Loucy (cell line): ENCODE data around the gene NOS3.

Source experiments
- H2AFZ ChIP-seq: fragments of 200-600 bp; sonication (generic); 2 replicates; pipeline ENCODE4 v1.6.0; 2016; ENCODE audit warnings: antibody characterized with exemption, mild to moderate bottlenecking, low read length, moderate library complexity
- H3F3A ChIP-seq: fragments of 200-600 bp; 2 replicates; pipeline ENCODE4 v1.6.0; 2016; ENCODE audit warnings: antibody characterized with exemption, low read depth, mild to moderate bottlenecking
- H3K27me3 ChIP-seq: fragments of 200-600 bp; sonication (generic); 2 replicates; pipeline ENCODE4 v1.6.1; 2014; ENCODE audit warnings: low read length, mild to moderate bottlenecking; ENCODE audit not compliant: insufficient read depth, poor library complexity, severe bottlenecking
- H3K36me3 ChIP-seq: fragments of 200-600 bp; sonication (generic); 2 replicates; pipeline ENCODE4 v1.6.1; 2016; ENCODE audit warnings: low read length; ENCODE audit not compliant: insufficient read depth
- H3K4me1 ChIP-seq: fragments of 200-600 bp; sonication (generic); 2 replicates; pipeline ENCODE4 v1.5.1; 2014; ENCODE audit warnings: low read length, mild to moderate bottlenecking; ENCODE audit not compliant: insufficient read depth, poor library complexity, severe bottlenecking
- H3K4me2 ChIP-seq: fragments of 200-600 bp; sonication (generic); 2 replicates; pipeline ENCODE4 v1.6.0; 2014; ENCODE audit warnings: antibody characterized with exemption, low read length, low read depth, mild to moderate bottlenecking; ENCODE audit not compliant: poor library complexity, severe bottlenecking
- H3K4me3 ChIP-seq: fragments of 200-600 bp; sonication (generic); 2 replicates; pipeline ENCODE4 v1.5.1; 2014; ENCODE audit warnings: low read length, mild to moderate bottlenecking, mixed read lengths; ENCODE audit not compliant: poor library complexity, severe bottlenecking
- H3K79me2 ChIP-seq: fragments of 200-600 bp; sonication (generic); 2 replicates; pipeline ENCODE4 v1.6.1; 2014; ENCODE audit warnings: low read length; ENCODE audit not compliant: insufficient read depth
- H3K9ac ChIP-seq: fragments of 200-600 bp; sonication (generic); 2 replicates; pipeline ENCODE4 v1.6.0; 2014; ENCODE audit warnings: mild to moderate bottlenecking, low read depth, low read length, moderate library complexity; ENCODE audit not compliant: poor library complexity, severe bottlenecking
- H3K9me2 ChIP-seq: fragments of 200-600 bp; sonication (generic); replicated peaks from 2 replicates; pipeline ENCODE4 v1.6.1; 2016; ENCODE audit warnings: low read depth, low read length, mixed read lengths
- H3K9me3 ChIP-seq: fragments of 200-600 bp; sonication (generic); 2 replicates; pipeline ENCODE4 v1.6.1; 2014; ENCODE audit warnings: mild to moderate bottlenecking, antibody characterized with exemption, low read length, low read depth; ENCODE audit not compliant: insufficient read depth
- H4K20me1 ChIP-seq: fragments of 200-600 bp; sonication (generic); 2 replicates; pipeline ENCODE4 v1.6.0; 2014; ENCODE audit warnings: antibody characterized with exemption, low read length, mild to moderate bottlenecking; ENCODE audit not compliant: insufficient read depth, poor library complexity, severe bottlenecking
- EZH2phosphoT487 ChIP-seq: fragments of 200-600 bp; IDR thresholded peaks from 2 replicates; pipeline ENCODE4 v1.6.1; 2018; ENCODE audit warnings: antibody characterized with exemption, mild to moderate bottlenecking, moderate library complexity, borderline replicate concordance
- TF ChIP-seq, protein P1 (sequence below): fragments of 200-600 bp; sonication (generic); conservative IDR thresholded peaks from 2 replicates; pipeline ENCODE4 v1.5.1; 2014; ENCODE audit warnings: mild to moderate bottlenecking, antibody characterized with exemption, low read length

The NOS3 gene

DNA sequence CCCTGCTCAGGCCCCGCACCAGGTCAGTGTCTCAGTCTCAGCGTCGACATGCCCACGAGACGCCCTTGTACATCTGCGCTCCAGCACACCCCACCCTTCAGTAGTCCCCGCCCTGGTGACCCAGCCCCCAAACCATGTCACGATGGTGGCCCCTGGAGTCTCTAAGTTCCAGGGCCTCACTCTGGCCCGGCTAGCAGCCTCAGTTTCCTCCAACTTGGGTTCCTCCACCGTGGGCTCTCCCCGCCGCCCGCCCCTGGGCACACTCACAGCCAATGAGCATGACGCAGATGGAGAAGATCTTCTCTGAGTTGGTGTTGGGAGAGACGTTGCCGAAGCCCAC lies 39.7 kb upstream of the NOS3 start:
- H3K4me1 ChIP-seq: peaks cover 19% of the 10 kb centered on the region
- no peak overlapping the region for H2AFZ ChIP-seq
- H3K9me2 ChIP-seq: no peaks in the 10 kb centered on the region
- no peaks in the 10 kb centered on the region for H3K79me2 ChIP-seq
- no peaks in the 10 kb centered on the region for H3F3A ChIP-seq
- no peak overlapping the region for H3K9ac ChIP-seq
- TF ChIP-seq, protein P1, sequence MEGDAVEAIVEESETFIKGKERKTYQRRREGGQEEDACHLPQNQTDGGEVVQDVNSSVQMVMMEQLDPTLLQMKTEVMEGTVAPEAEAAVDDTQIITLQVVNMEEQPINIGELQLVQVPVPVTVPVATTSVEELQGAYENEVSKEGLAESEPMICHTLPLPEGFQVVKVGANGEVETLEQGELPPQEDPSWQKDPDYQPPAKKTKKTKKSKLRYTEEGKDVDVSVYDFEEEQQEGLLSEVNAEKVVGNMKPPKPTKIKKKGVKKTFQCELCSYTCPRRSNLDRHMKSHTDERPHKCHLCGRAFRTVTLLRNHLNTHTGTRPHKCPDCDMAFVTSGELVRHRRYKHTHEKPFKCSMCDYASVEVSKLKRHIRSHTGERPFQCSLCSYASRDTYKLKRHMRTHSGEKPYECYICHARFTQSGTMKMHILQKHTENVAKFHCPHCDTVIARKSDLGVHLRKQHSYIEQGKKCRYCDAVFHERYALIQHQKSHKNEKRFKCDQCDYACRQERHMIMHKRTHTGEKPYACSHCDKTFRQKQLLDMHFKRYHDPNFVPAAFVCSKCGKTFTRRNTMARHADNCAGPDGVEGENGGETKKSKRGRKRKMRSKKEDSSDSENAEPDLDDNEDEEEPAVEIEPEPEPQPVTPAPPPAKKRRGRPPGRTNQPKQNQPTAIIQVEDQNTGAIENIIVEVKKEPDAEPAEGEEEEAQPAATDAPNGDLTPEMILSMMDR: no peak
- TF ChIP-seq EZH2phosphoT487: no peak
- H3K4me3 ChIP-seq: no peak overlapping the region
- H3K4me2 ChIP-seq: no peak overlapping the region
- H4K20me1 ChIP-seq: no peaks in the 10 kb centered on the region
- no peaks in the 10 kb centered on the region for H3K9me3 ChIP-seq
- no peaks in the 10 kb centered on the region for H3K27me3 ChIP-seq
- no peaks in the 10 kb centered on the region for H3K36me3 ChIP-seq

DNA sequence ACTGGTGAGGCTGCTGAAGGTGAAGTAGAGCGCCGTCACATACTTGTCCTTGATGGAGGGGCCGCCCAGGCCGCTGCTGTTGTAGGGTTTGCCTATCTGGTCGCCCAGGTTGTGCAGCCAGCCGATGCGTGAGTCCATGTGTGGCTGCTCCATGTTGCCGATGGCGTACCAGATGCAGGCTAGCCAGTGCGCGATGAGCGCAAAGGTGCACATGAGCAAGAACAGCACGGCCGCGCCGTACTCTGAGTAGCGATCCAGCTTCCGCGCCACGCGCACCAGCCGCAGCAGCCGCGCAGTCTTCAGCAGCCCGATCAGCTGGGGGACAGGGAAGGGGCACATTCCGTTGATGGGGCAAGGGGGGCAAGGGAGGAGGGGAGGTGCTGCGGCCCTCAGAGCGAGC lies 39.3 kb upstream of the NOS3 start:
- Histone ChIP-seq H3K4me2 (no peak overlapping the region), H2AFZ (no peak overlapping the region), H3F3A (no peaks in the 10 kb centered on the region), H3K4me3 (no peak overlapping the region), H3K4me1 (peaks cover 19% of the 10 kb centered on the region), H4K20me1 (no peaks in the 10 kb centered on the region), H3K9me3 (no peaks in the 10 kb centered on the region), H3K27me3 (no peaks in the 10 kb centered on the region), H3K79me2 (no peaks in the 10 kb centered on the region), H3K36me3 (no peaks in the 10 kb centered on the region), H3K9me2 (no peaks in the 10 kb centered on the region), H3K9ac (no peak overlapping the region)
- TF ChIP-seq, protein P1: no peak
- TF ChIP-seq EZH2phosphoT487: no peak

DNA sequence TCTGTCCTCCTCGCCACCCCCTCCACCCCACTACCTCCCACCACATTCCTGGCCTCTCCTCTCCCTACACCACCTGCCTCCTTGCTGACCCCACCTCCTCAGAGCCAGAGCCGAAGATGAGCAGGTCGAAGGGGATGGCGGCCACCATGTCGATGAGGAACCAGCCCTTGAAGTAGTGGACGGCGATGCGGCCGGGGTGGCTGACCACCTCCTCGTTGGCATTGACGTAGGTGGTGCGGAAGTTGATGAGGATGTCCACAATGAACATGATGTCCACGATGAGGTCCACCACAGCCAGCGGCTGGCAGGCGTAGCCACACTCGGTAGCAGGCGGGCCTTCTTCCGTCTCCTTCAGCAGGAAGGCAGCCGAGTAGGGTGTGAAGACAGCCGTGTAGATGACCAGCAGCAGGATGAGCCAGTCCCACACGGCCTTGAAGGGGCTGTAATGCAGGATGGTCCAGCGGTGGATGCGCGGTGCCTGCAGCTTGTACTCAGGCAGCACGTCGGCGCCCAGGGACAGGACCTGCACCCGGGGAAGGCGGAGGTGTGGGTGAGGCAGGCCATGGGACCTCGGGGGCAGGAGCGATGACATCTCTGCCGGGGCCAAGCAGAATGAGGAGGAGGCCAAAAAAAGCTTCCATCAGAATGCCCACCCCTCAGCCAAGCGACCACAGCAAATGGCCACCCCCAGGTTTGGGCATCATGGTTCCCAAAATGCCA lies 38.3 kb upstream of the NOS3 start:
- Histone ChIP-seq H2AFZ (no peak overlapping the region), H4K20me1 (no peaks in the 10 kb centered on the region), H3K4me3 (no peak overlapping the region), H3K9ac (no peak overlapping the region), H3K4me2 (no peak overlapping the region), H3K9me2 (no peaks in the 10 kb centered on the region), H3K9me3 (no peaks in the 10 kb centered on the region), H3F3A (no peaks in the 10 kb centered on the region), H3K27me3 (no peaks in the 10 kb centered on the region), H3K79me2 (no peaks in the 10 kb centered on the region), H3K4me1 (peaks cover 17% of the 10 kb centered on the region), H3K36me3 (no peaks in the 10 kb centered on the region)
- TF ChIP-seq, protein P1: no peak
- TF ChIP-seq EZH2phosphoT487: no peak
